H1 (cell line): Measurements from ENCODE around the gene PPP1R12A. TPM values are rescaled to one million over a fixed set of nuclear protein-coding genes. Genes with fewer than 3 reads are reported as not detected.

ENCODE experiments used
- CTCF ChIA-PET: fragments of 300-600 bp; sonication (Branson Sonifier 250); formaldehyde crosslinking; loops from one replicate; lab custom pipeline; 2021; ENCODE audit not compliant: partially characterized antibody; lab: Charles Lee
- POLR2A ChIA-PET: fragments of 300-600 bp; sonication (Branson Sonifier 250); formaldehyde crosslinking; loops from one replicate; lab custom pipeline; 2021; ENCODE audit warnings: inconsistent platforms; ENCODE audit not compliant: partially characterized antibody; lab: Charles Lee
- DNase-seq, 2 experiments: peaks; one replicate each; pipeline versions ENCODE4 v3.0.0 to v3.0.0-alpha.2; 2010 to 2022; ENCODE audit warnings: low spot score in 2 of 2, low read depth in 1 of 2, mixed read lengths in 1 of 2
- FAIRE-seq: peaks from 2 replicates; lab custom pipeline; 2011; peaks lifted over from hg19 to GRCh38; lab: Jason Lieb, UNC
- H2AFZ ChIP-seq: 2 replicates; pipeline ENCODE4 v1.8.1; 2012; ENCODE audit warnings: low read length, inconsistent platforms
- H2AK5ac ChIP-seq: 2 replicates; pipeline ENCODE4 v1.6.1; 2013; ENCODE audit warnings: low read depth, low read length
- H2BK120ac ChIP-seq: replicated peaks from 2 replicates; pipeline ENCODE3; 2013; ENCODE audit warnings: low read depth, low read length, inconsistent platforms
- H2BK12ac ChIP-seq: 2 replicates; pipeline ENCODE4 v1.6.1; 2013; ENCODE audit warnings: low read depth, low read length
- H2BK15ac ChIP-seq: 2 replicates; pipeline ENCODE4 v1.6.1; 2013; ENCODE audit warnings: low read length
- H2BK20ac ChIP-seq: 2 replicates; pipeline ENCODE4 v1.6.1; 2013; ENCODE audit warnings: low read length
- H2BK5ac ChIP-seq: 2 replicates; pipeline ENCODE4 v1.6.1; 2013; ENCODE audit warnings: low read depth, low read length
- H3K14ac ChIP-seq: 2 replicates; pipeline ENCODE4 v1.6.1; 2013; ENCODE audit warnings: inconsistent platforms; ENCODE audit not compliant: insufficient read length
- H3K18ac ChIP-seq: 2 replicates; pipeline ENCODE4 v1.6.1; 2013; ENCODE audit warnings: low read length; ENCODE audit errors: extremely low read depth
- H3K23ac ChIP-seq: 2 replicates; pipeline ENCODE4 v1.6.1; 2013; ENCODE audit warnings: inconsistent platforms; ENCODE audit not compliant: insufficient read length
- H3K23me2 ChIP-seq: 2 replicates; pipeline ENCODE4 v1.6.1; 2013; ENCODE audit warnings: low read depth, low read length
- H3K27ac ChIP-seq: 2 replicates; pipeline ENCODE4 v1.6.1; 2011; ENCODE audit warnings: low read depth, low read length, inconsistent platforms
- H3K27me3 ChIP-seq, 4 experiments: replicated peaks in 1 of 4; 1 replicate in 1 of 4; 2 replicates in 3 of 4; pipeline versions ENCODE4 v1.6.1 to v1.8.1; 2011 to 2013; ENCODE audit warnings: low read length in 3 of 4, mild to moderate bottlenecking in 3 of 4, inconsistent platforms in 2 of 4, mixed read lengths in 2 of 4, moderate library complexity in 1 of 4; ENCODE audit not compliant: control insufficient read depth in 3 of 4, insufficient read depth in 3 of 4; ENCODE audit errors: extremely low read depth in 1 of 4
- H3K36me3 ChIP-seq, 4 experiments: 2 replicates each; pipeline versions ENCODE4 v1.6.1 to v1.8.1; 2011 to 2013; ENCODE audit warnings: mild to moderate bottlenecking in 4 of 4, low read length in 3 of 4, moderate library complexity in 2 of 4, control low read depth in 1 of 4, inconsistent platforms in 1 of 4; ENCODE audit not compliant: insufficient read depth in 4 of 4, control insufficient read depth in 2 of 4
- H3K4ac ChIP-seq: replicated peaks from 2 replicates; pipeline ENCODE3; 2013; ENCODE audit warnings: low read length, low read depth, mixed read lengths, inconsistent platforms; ENCODE audit not compliant: insufficient read length
- H3K4me1 ChIP-seq, 4 experiments: replicated peaks in 1 of 4; 1 replicate in 1 of 4; 2 replicates in 3 of 4; pipeline versions ENCODE4 v1.6.1 to v1.8.1; 2011 to 2013; ENCODE audit warnings: low read length in 3 of 4, inconsistent platforms in 2 of 4, mixed read lengths in 1 of 4; ENCODE audit not compliant: insufficient read depth in 4 of 4, control insufficient read depth in 3 of 4
- H3K4me2 ChIP-seq, 2 experiments: 2 replicates each; pipeline versions ENCODE4 v1.6.1 to v1.8.1; 2011 to 2013; ENCODE audit warnings: low read depth in 2 of 2, low read length in 2 of 2, control low read depth in 1 of 2, inconsistent platforms in 1 of 2, mild to moderate bottlenecking in 1 of 2; ENCODE audit not compliant: insufficient read depth in 1 of 2
- H3K4me3 ChIP-seq, 4 experiments: fragments of 200-600, 300-600 bp in 1 of 4; sonication (generic), shearing (Covaris generic), sonication (Bioruptor Twin) in 1 of 4; 2 replicates each; pipeline versions ENCODE4 v1.5.1 to v1.8.1; 2011 to 2016; ENCODE audit warnings: low read length in 4 of 4, low read depth in 3 of 4, control low read depth in 2 of 4, inconsistent platforms in 2 of 4, mild to moderate bottlenecking in 2 of 4, mixed read lengths in 1 of 4, moderate library complexity in 1 of 4; ENCODE audit not compliant: insufficient read depth in 2 of 4; ENCODE audit errors: extremely low read depth in 1 of 4
- H3K56ac ChIP-seq: replicated peaks from 2 replicates; pipeline ENCODE3; 2013; ENCODE audit warnings: low read depth, mild to moderate bottlenecking, mixed read lengths, low read length, inconsistent platforms; ENCODE audit not compliant: insufficient read length
- H3K79me1 ChIP-seq: 2 replicates; pipeline ENCODE4 v1.6.1; 2013; ENCODE audit warnings: low read depth, low read length, control low read depth
- H3K79me2 ChIP-seq, 2 experiments: 2 replicates each; pipeline versions ENCODE4 v1.6.1 to v1.8.1; 2012 to 2013; ENCODE audit warnings: low read length in 2 of 2, mild to moderate bottlenecking in 2 of 2, inconsistent platforms in 1 of 2; ENCODE audit not compliant: insufficient read depth in 2 of 2, control insufficient read depth in 1 of 2
- H3K9ac ChIP-seq, 4 experiments: replicated peaks in 1 of 4; 1 replicate in 1 of 4; 2 replicates in 3 of 4; pipeline versions ENCODE4 v1.6.1 to v1.8.1; 2011 to 2013; ENCODE audit warnings: low read depth in 3 of 4, low read length in 3 of 4, control low read depth in 2 of 4, mild to moderate bottlenecking in 2 of 4, moderate library complexity in 2 of 4, inconsistent platforms in 1 of 4; ENCODE audit errors: extremely low read depth in 1 of 4
- H3K9me3 ChIP-seq, 2 experiments: 2 replicates each; pipeline versions ENCODE4 v1.6.1 to v1.8.1; 2012 to 2013; ENCODE audit warnings: mild to moderate bottlenecking in 2 of 2, moderate library complexity in 2 of 2, control low read depth in 1 of 2, inconsistent platforms in 1 of 2, low read depth in 1 of 2, low read length in 1 of 2, mixed read lengths in 1 of 2; ENCODE audit not compliant: insufficient read depth in 2 of 2
- H4K20me1 ChIP-seq, 2 experiments: replicated peaks in 1 of 2; 2 replicates each; pipeline versions ENCODE3 to v1.8.1; 2011 to 2013; ENCODE audit warnings: inconsistent platforms in 2 of 2, low read length in 2 of 2, mild to moderate bottlenecking in 1 of 2; ENCODE audit not compliant: insufficient read depth in 2 of 2, control insufficient read depth in 1 of 2
- H4K5ac ChIP-seq: 2 replicates; pipeline ENCODE4 v1.6.1; 2013; ENCODE audit warnings: low read length, low read depth, mixed read lengths, inconsistent platforms; ENCODE audit not compliant: insufficient read length
- H4K8ac ChIP-seq: 2 replicates; pipeline ENCODE4 v1.8.0; 2013; ENCODE audit warnings: mild to moderate bottlenecking, moderate library complexity, low read length, inconsistent platforms; ENCODE audit not compliant: insufficient read depth; ENCODE audit errors: extremely low read depth
- H4K91ac ChIP-seq: replicated peaks from 2 replicates; pipeline ENCODE3; 2013; ENCODE audit warnings: low read length, mixed read lengths, inconsistent platforms; ENCODE audit not compliant: insufficient read length
- BACH1 ChIP-seq: IDR thresholded peaks from 2 replicates; pipeline ENCODE4 v1.6.1; 2012; ENCODE audit warnings: low read length, improper control_type of control experiment
- GABPA ChIP-seq: IDR thresholded peaks from 2 replicates; pipeline ENCODE4 v1.6.1; 2011; ENCODE audit warnings: mild to moderate bottlenecking, low read length, moderate library complexity, borderline replicate concordance; ENCODE audit not compliant: insufficient read depth
- KDM4A ChIP-seq: IDR thresholded peaks from one replicate; pipeline ENCODE4 v1.7.1; 2012; ENCODE audit warnings: low read depth, mild to moderate bottlenecking, moderate library complexity, low read length, inconsistent platforms; ENCODE audit not compliant: severe bottlenecking
- MAFK ChIP-seq: IDR thresholded peaks from 2 replicates; pipeline ENCODE4 v1.6.1; 2012; ENCODE audit warnings: low read depth, mild to moderate bottlenecking, improper control_type of control experiment, low read length
- RBBP5 ChIP-seq: IDR thresholded peaks from 2 replicates; pipeline ENCODE4 v1.7.1; 2012; ENCODE audit warnings: low read depth, mild to moderate bottlenecking, inconsistent platforms, low read length, moderate library complexity, borderline replicate concordance
- SP1 ChIP-seq: IDR thresholded peaks from 2 replicates; pipeline ENCODE4 v1.6.1; 2011; ENCODE audit warnings: low read depth, low read length
- SP2 ChIP-seq: IDR thresholded peaks from 2 replicates; pipeline ENCODE4 v1.6.1; 2012; ENCODE audit warnings: mild to moderate bottlenecking, low read length, inconsistent platforms
- TCF12 ChIP-seq: IDR thresholded peaks from 2 replicates; pipeline ENCODE4 v1.6.1; 2011; ENCODE audit warnings: low read depth, mild to moderate bottlenecking, low read length
- ZNF274 ChIP-seq: IDR thresholded peaks from 2 replicates; pipeline ENCODE4 v1.7.0; 2012; ENCODE audit warnings: low read length, borderline replicate concordance; ENCODE audit errors: extremely low read depth
- WGBS, 2 experiments: shearing (Covaris generic) in 1 of 2; methylation state at CpG; one replicate each; pipeline versions ENCODE4 v1.1.6 to v1.1.7; 2013 to 2015; ENCODE audit warnings: low lambda C conversion rate in 2 of 2, mixed read lengths in 2 of 2, inconsistent platforms in 1 of 2, low coverage in 1 of 2, missing lambda C conversion rate in 1 of 2; ENCODE audit not compliant: insufficient replicate concordance in 2 of 2, insufficient coverage in 1 of 2, insufficient read length in 1 of 2; ENCODE audit errors: extremely low coverage in 1 of 2, missing lambda C conversion rate in 1 of 2; 5-methylcytosine and 5-hydroxymethylcytosine counted together
- polyA plus RNA-seq, 7 experiments: library from polyadenylated mRNA; depleted of rRNA in 3 of 7; stranded (reverse) in 5 of 7; unstranded in 2 of 7; fragments of >200 nt in 5 of 7; fragments of 200-250 nt in 2 of 7; gene quantifications; 1 replicate in 5 of 7; 2 replicates in 1 of 7; 4 replicates in 1 of 7; pipeline versions ENCODE4 v1.2.1 to v1.2.3, GENCODE V29; 2011 to 2013; ENCODE audit warnings: missing spikeins in 2 of 7, mixed read lengths in 2 of 7
- total RNA-seq: library from RNA; stranded (reverse); fragmentation: NEBNext Ultra II Directional; extraction: Animal tissue kit (Norgen Biotek cat#: 25700); gene quantifications from 2 replicates; pipeline ENCODE4 v1.2.1, GENCODE V29; 2021

Gene PPP1R12A
- total and polyA plus RNA-seq, 2 of the 8 experiments (the other 6 are each of a cell fraction or from before 2014, with no cell fraction given) = 14.7 to 81.5 TPM

DNA sequence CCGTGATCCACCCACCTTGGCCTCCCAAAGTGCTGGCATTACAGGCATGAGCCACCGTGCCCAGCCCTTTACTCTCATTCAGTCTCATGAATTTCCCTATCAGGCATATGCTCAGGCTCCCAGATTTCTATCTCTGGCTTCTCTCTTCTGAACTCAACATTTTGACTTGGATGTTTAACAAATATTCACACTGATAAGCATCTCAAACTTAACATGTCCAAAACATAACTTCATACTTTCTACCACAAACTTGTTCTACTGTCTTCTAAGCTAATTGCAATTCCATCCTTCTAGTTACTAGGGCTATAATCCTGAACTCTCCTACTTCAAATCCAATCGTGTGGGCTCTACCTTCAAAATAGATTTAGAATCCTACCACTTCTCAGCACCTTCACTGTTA, 170.3 kb downstream of the PPP1R12A start:
- TF ChIP-seq SP2 (no peak), MAFK (no peak), BACH1 (no peak), SP1 (no peak), KDM4A (no peak), ZNF274 (no peak), GABPA (no peak), RBBP5 (no peak), TCF12 (no peak)
- no peak overlapping the region for H3K14ac ChIP-seq
- no peak overlapping the region for H3K18ac ChIP-seq
- H4K91ac ChIP-seq = no peak overlapping the region
- H3K4me3 ChIP-seq = no peak overlapping the region
- H3K56ac ChIP-seq = no peak overlapping the region
- no peaks in the 10 kb centered on the region for H3K9me3 ChIP-seq
- H2BK12ac ChIP-seq = no peak overlapping the region
- no peak overlapping the region for H2AFZ ChIP-seq
- H3K4ac ChIP-seq = no peak overlapping the region
- no peaks in the 10 kb centered on the region for H3K36me3 ChIP-seq
- no peaks in the 10 kb centered on the region for H3K79me1 ChIP-seq
- H4K8ac ChIP-seq = no peak overlapping the region
- H3K79me2 ChIP-seq = no peaks in the 10 kb centered on the region
- ChIA-PET CTCF (interaction anchor here (0.9 kb wide), 1 partner anchor 253 kb away, joined by 3 read pairs; no protein-coding TSS in a partner anchor), POLR2A (no interaction called here)
- H2AK5ac ChIP-seq = no peak overlapping the region
- H2BK20ac ChIP-seq = no peak overlapping the region
- no peak overlapping the region for H3K23ac ChIP-seq
- H3K9ac ChIP-seq = no peak overlapping the region
- H3K23me2 ChIP-seq = no peaks in the 10 kb centered on the region; the same call in 1 of the 2 replicates
- 87% methylated on average over 3 of the region's 3 CpGs; no CpG with 5 or more reads in 1 of the 2 experiments for WGBS, 2 experiments
- H2BK15ac ChIP-seq = no peak overlapping the region
- no peaks in the 10 kb centered on the region for H3K27me3 ChIP-seq
- H2BK5ac ChIP-seq = no peak overlapping the region
- DNase-seq = no peak
- no peak overlapping the region for H4K5ac ChIP-seq
- H2BK120ac ChIP-seq = no peak overlapping the region
- H4K20me1 ChIP-seq = no peaks in the 10 kb centered on the region
- no peaks in the 10 kb centered on the region for H3K4me1 ChIP-seq
- no peak for FAIRE-seq
- no peak overlapping the region for H3K27ac ChIP-seq
- H3K4me2 ChIP-seq = no peak overlapping the region
